DND-41 (cell line): Measurements from ENCODE around the gene MACROD1.

Experiments used
- ATAC-seq: fragments of 200-7000 bp; cut with Tn5 transposase; 3 replicates; pipeline ENCODE4 v1.9.1; 2021; ENCODE audit warnings: low read depth; ENCODE audit not compliant: insufficient read depth
- DNase-seq: peaks from one replicate; pipeline ENCODE4 v3.0.0-alpha.2; 2020
- H2AFZ ChIP-seq: 2 replicates; pipeline ENCODE4 v1.6.0; 2012; ENCODE audit warnings: low read depth, low read length
- H3K27ac ChIP-seq: 2 replicates; pipeline ENCODE4 v1.5.1; 2012; ENCODE audit warnings: low read length, inconsistent platforms
- H3K27me3 ChIP-seq: fragments of 200-600 bp; sonication (generic); 2 replicates; pipeline ENCODE4 v1.6.0; 2012; ENCODE audit warnings: low read length, mild to moderate bottlenecking, inconsistent platforms; ENCODE audit not compliant: insufficient read depth, poor library complexity
- H3K36me3 ChIP-seq: 2 replicates; pipeline ENCODE4 v1.5.1; 2012; ENCODE audit warnings: low read length, inconsistent platforms; ENCODE audit not compliant: insufficient read depth
- H3K4me1 ChIP-seq: 2 replicates; pipeline ENCODE4 v1.5.1; 2012; ENCODE audit warnings: mild to moderate bottlenecking, low read length; ENCODE audit not compliant: insufficient read depth
- H3K4me2 ChIP-seq: 2 replicates; pipeline ENCODE4 v1.6.0; 2012; ENCODE audit warnings: mild to moderate bottlenecking, moderate library complexity, low read length, inconsistent platforms; ENCODE audit not compliant: insufficient read depth
- H3K4me3 ChIP-seq, 2 experiments: fragments of 200-600 bp in 1 of 2; shearing (Covaris generic) in 1 of 2; 2 replicates each; pipeline ENCODE4 v1.5.1; 2012 to 2016; ENCODE audit warnings: inconsistent platforms in 2 of 2, low read length in 2 of 2, mild to moderate bottlenecking in 2 of 2, low read depth in 1 of 2, moderate library complexity in 1 of 2
- H3K79me2 ChIP-seq: 2 replicates; pipeline ENCODE4 v1.6.0; 2012; ENCODE audit warnings: low read length, inconsistent platforms; ENCODE audit not compliant: insufficient read depth
- H3K9ac ChIP-seq: 2 replicates; pipeline ENCODE4 v1.6.0; 2012; ENCODE audit warnings: low read depth, mild to moderate bottlenecking, inconsistent platforms, low read length, moderate library complexity
- H3K9me3 ChIP-seq: 2 replicates; pipeline ENCODE4 v1.5.1; 2012; ENCODE audit warnings: low read length, moderate library complexity, mild to moderate bottlenecking, inconsistent platforms; ENCODE audit not compliant: insufficient read depth, severe bottlenecking
- H4K20me1 ChIP-seq: 2 replicates; pipeline ENCODE4 v1.6.0; 2012; ENCODE audit warnings: low read length; ENCODE audit not compliant: insufficient read depth
- CTCF ChIP-seq: IDR thresholded peaks from 2 replicates; pipeline ENCODE4 v1.5.1; 2012; ENCODE audit warnings: borderline replicate concordance, low read length, moderate library complexity, mild to moderate bottlenecking; ENCODE audit not compliant: poor library complexity, severe bottlenecking; ENCODE audit errors: extremely low read depth
- EZH2 ChIP-seq: IDR thresholded peaks from 3 replicates; pipeline ENCODE4 v1.6.1; 2012; ENCODE audit warnings: borderline replicate concordance, low read depth, mild to moderate bottlenecking, moderate library complexity, low read length, inconsistent platforms; ENCODE audit not compliant: severe bottlenecking

MACROD1 gene

GRCh38 chr11:64115531-64116522 is 50.1 kb downstream of the MACROD1 start:
- no peak overlapping the region for H2AFZ ChIP-seq
- H3K9me3 ChIP-seq, result no peaks in the 10 kb centered on the region
- H4K20me1 ChIP-seq, result peaks cover 3% of the 10 kb centered on the region; the same call in 1 of the 2 replicates
- no peak overlapping the region for H3K9ac ChIP-seq
- no peak overlapping the region for H3K4me2 ChIP-seq
- no peak overlapping the region for H3K4me3 ChIP-seq
- H3K79me2 ChIP-seq, result no peaks in the 10 kb centered on the region
- DNase-seq, result no peak
- no peaks in the 10 kb centered on the region for H3K4me1 ChIP-seq
- H3K36me3 ChIP-seq, result no peaks in the 10 kb centered on the region
- TF ChIP-seq CTCF, result no peak
- no peak for TF ChIP-seq EZH2
- ATAC-seq, result no peak
- H3K27ac ChIP-seq, result no peak overlapping the region
- H3K27me3 ChIP-seq, result no peaks in the 10 kb centered on the region

DNA sequence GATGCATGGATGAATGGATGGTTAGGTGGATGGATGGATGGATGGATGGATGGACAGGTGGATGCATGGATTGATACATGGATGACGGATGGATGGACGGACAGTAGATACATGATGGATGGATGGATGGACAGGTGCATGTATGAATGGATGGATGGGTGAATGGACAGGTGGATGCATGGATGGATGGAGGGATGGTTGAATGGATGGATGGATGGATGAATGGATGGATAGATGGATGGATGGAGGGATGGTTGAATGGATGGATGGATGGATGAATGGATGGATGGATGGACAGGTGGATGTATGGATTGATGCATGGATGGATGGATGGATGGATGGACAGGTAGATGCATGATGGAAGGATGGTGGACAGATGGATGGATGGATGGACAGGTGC is 51.7 kb downstream of the MACROD1 start:
- no peaks in the 10 kb centered on the region for H3K4me1 ChIP-seq
- H3K27ac ChIP-seq, result no peak overlapping the region
- no peaks in the 10 kb centered on the region for H3K36me3 ChIP-seq
- DNase-seq (no peak), ATAC-seq (no peak)
- H3K27me3 ChIP-seq, result no peaks in the 10 kb centered on the region
- TF ChIP-seq CTCF (no peak), EZH2 (no peak)
- no peaks in the 10 kb centered on the region for H3K79me2 ChIP-seq
- no peak overlapping the region for H3K4me3 ChIP-seq
- peaks cover under 1% of the 10 kb centered on the region for H4K20me1 ChIP-seq
- H2AFZ ChIP-seq, result no peak overlapping the region
- H3K4me2 ChIP-seq, result no peak overlapping the region
- H3K9me3 ChIP-seq, result no peaks in the 10 kb centered on the region
- H3K9ac ChIP-seq, result no peak overlapping the region

- peaks cover 7% of the 10 kb centered on the region for H4K20me1 ChIP-seq
- TF ChIP-seq EZH2 (no peak), CTCF (no peak)
Measured at GRCh38 chr11:64113462-64113780, 52.5 kb downstream of the MACROD1 start.

More at GRCh38 chr11:64113462-64113780, 52.5 kb downstream of the MACROD1 start:
- no peak for ATAC-seq
- Histone ChIP-seq H3K9ac (no peak overlapping the region), H3K4me1 (no peaks in the 10 kb centered on the region), H3K9me3 (no peaks in the 10 kb centered on the region), H3K36me3 (no peaks in the 10 kb centered on the region), H3K79me2 (no peaks in the 10 kb centered on the region), H3K4me3 (no peak overlapping the region), H3K27me3 (no peaks in the 10 kb centered on the region), H3K27ac (no peak overlapping the region), H3K4me2 (no peak overlapping the region), H2AFZ (no peak overlapping the region)
- DNase-seq, result no peak
